ENCODE measurements around the gene ZBTB20. TPM values are rescaled to one million over a fixed set of nuclear protein-coding genes. Genes with fewer than 3 reads are reported as not detected.

ZBTB20 gene
- total RNA-seq, 1 experiment from 2014 or later = 10.7 TPM

GRCh38 chr3:114803042-114803695 lies 343.9 kb downstream of the ZBTB20 start:
- Mint-ChIP-seq H3K4me1 (ENCODE audit: insufficient read depth, unreplicated experiment) (peaks cover 5% of the 10 kb centered on the region), H3K27ac (ENCODE audit: low read depth, unreplicated experiment) (no peak overlapping the region), H3K9me3 (ENCODE audit: unreplicated experiment) (no peaks in the 10 kb centered on the region), H3K4me3 (ENCODE audit: unreplicated experiment) (no peak overlapping the region), H3K36me3 (ENCODE audit: insufficient read depth, unreplicated experiment) (no peaks in the 10 kb centered on the region), H3K27me3 (ENCODE audit: insufficient read depth, unreplicated experiment) (no peaks in the 10 kb centered on the region)
- intact Hi-C loops (cut with micrococcal nuclease) = no loop called here
- BruUV-seq (replicated peaks) = no TSS peak
- TF ChIP-seq CTCF (IDR thresholded peaks at IDR 0.05; ENCODE audit: unreplicated experiment) = no peak
- no peak for DNase-seq (ENCODE audit: unreplicated experiment)
- ChIA-PET POLR2A (no interaction called here), CTCF (no interaction called here)

GRCh38 chr3:114800272-114801031 lies 346.6 kb downstream of the ZBTB20 start:
- H3K4me1 Mint-ChIP-seq (ENCODE audit: insufficient read depth, unreplicated experiment) = peaks cover 5% of the 10 kb centered on the region
- TF ChIP-seq CTCF (IDR thresholded peaks at IDR 0.05; ENCODE audit: unreplicated experiment) = no peak
- CTCF ChIA-PET = interaction anchor here (0.7 kb wide), 1 partner anchor 333 kb away, joined by 3 read pairs; no protein-coding TSS in a partner anchor
- POLR2A ChIA-PET = no interaction called here
- intact Hi-C loops (cut with micrococcal nuclease) = no loop called here
- no peaks in the 10 kb centered on the region for H3K27me3 Mint-ChIP-seq (ENCODE audit: insufficient read depth, unreplicated experiment)
- no peak overlapping the region for H3K4me3 Mint-ChIP-seq (ENCODE audit: unreplicated experiment)
- no peak for DNase-seq (ENCODE audit: unreplicated experiment)
- H3K27ac Mint-ChIP-seq (ENCODE audit: low read depth, unreplicated experiment) = no peak overlapping the region
- H3K9me3 Mint-ChIP-seq (ENCODE audit: unreplicated experiment) = no peaks in the 10 kb centered on the region
- H3K36me3 Mint-ChIP-seq (ENCODE audit: insufficient read depth, unreplicated experiment) = no peaks in the 10 kb centered on the region
- BruUV-seq (replicated peaks) = no TSS peak

GRCh38 chr3:114799816-114800215 lies 347.3 kb downstream of the ZBTB20 start:
- POLR2A ChIA-PET = no interaction called here
- Mint-ChIP-seq H3K27me3 (ENCODE audit: insufficient read depth, unreplicated experiment) (no peaks in the 10 kb centered on the region), H3K36me3 (ENCODE audit: insufficient read depth, unreplicated experiment) (no peaks in the 10 kb centered on the region), H3K27ac (ENCODE audit: low read depth, unreplicated experiment) (no peak overlapping the region), H3K4me3 (ENCODE audit: unreplicated experiment) (no peak overlapping the region), H3K4me1 (ENCODE audit: insufficient read depth, unreplicated experiment) (peaks cover 5% of the 10 kb centered on the region), H3K9me3 (ENCODE audit: unreplicated experiment) (no peaks in the 10 kb centered on the region)
- DNase-seq (ENCODE audit: unreplicated experiment) = no peak
- CTCF ChIA-PET = interaction anchor here (0.6 kb wide), 1 partner anchor 290 kb away, joined by 3 read pairs; no protein-coding TSS in a partner anchor
- no peak for TF ChIP-seq CTCF (IDR thresholded peaks at IDR 0.05; ENCODE audit: unreplicated experiment)
- intact Hi-C loops (cut with micrococcal nuclease) = no loop called here
- no TSS peak for BruUV-seq (replicated peaks)

- POLR2A ChIA-PET = no interaction called here
- Mint-ChIP-seq H3K27ac (ENCODE audit: low read depth, unreplicated experiment) (no peak overlapping the region), H3K27me3 (ENCODE audit: insufficient read depth, unreplicated experiment) (no peaks in the 10 kb centered on the region), H3K4me3 (ENCODE audit: unreplicated experiment) (no peak overlapping the region), H3K9me3 (ENCODE audit: unreplicated experiment) (no peaks in the 10 kb centered on the region), H3K36me3 (ENCODE audit: insufficient read depth, unreplicated experiment) (no peaks in the 10 kb centered on the region), H3K4me1 (ENCODE audit: insufficient read depth, unreplicated experiment) (no peaks in the 10 kb centered on the region)
- DNase-seq (ENCODE audit: unreplicated experiment) = no peak
- intact Hi-C loops (cut with micrococcal nuclease) = no loop called here
- no peak for TF ChIP-seq CTCF (IDR thresholded peaks at IDR 0.05; ENCODE audit: unreplicated experiment)
- CTCF ChIA-PET = interaction anchor here (0.7 kb wide), 1 partner anchor 412 kb away, joined by 3 read pairs; no protein-coding TSS in a partner anchor
- BruUV-seq (replicated peaks) = no TSS peak
Observed at GRCh38 chr3:114796796-114797195, 350.3 kb downstream of the ZBTB20 start.

Data from MCF 10A (cell line).